GM21528 (cell line): Measurements from ENCODE around the gene FES.
A peak's percentile ranks its signal among the peaks of the same experiment; 100 is the strongest.
"Not testable (repeated sequence)": the region's sequence is repeated elsewhere in the genome, so short reads cannot be mapped to it uniquely, and the experiment has no call there.

Source experiments
- ATAC-seq: cut with Tn5 transposase; IDR thresholded peaks from one replicate; pipeline ENCODE4 v1.9.1; 2021; ENCODE audit warnings: mild to moderate bottlenecking, moderate library complexity; ENCODE audit not compliant: unreplicated experiment, low FRiP score

The FES gene

DNA sequence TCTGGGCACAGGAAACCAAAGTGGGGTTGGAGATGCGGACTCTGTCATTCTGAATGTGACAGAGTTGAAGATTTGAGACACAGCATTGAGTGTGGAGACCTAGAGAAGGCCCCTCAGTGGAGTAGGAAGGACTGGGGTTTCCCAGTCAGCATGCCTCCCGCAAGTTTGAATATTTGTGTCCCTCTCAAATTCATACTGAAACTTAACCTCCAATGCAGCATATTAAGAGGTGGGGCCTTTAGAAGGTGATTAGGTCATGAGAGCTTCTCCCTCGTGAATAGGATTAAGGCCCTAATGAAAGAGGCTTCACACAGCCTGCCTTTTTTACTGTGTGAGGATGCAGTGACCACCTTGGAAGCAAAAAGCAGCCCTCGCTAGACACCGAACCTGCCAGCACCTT is 40.1 kb downstream of the FES start:
- peak; percentile 59 for ATAC-seq

DNA sequence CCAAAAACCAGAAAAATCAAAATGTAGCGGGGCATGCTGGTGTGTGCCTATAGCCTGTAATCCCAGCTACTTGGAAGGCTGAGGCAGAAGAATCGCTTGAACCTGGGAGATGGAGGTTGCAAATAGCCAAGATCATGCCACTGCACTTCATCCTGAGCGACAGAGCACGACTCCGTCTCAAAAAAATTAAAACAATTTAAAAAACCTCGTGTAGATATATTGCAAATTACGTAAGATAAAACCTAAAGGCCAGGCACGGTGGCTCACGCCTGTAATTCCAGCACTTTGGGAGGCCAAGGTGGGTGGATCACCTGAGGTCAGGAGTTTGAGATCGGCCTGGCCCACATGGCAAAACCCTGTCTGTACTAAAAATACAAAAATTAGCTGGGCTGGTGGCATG is 42.5 kb downstream of the FES start:
- not testable (repeated sequence) for ATAC-seq

DNA sequence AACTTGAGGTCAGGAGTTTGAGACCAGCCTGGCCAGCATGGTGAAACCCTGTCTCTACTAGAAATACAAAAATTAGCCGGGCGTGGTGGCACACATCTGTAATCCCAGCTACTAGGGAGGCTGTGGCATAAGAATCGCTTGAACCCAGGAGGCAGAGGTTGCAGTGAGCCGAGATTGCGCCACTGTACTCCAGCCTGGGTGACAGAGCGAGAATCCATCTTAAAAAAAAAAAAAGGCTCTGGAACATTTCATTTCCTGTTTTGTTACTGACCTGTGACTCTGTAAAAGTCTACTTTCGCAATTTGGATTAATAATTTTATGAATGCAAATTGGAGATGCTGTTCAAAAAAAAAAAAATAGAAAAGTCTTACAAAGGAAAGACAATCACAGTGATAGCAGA is 43.8 kb downstream of the FES start:
- ATAC-seq, result not testable (repeated sequence)

- no peak for ATAC-seq
Observed at GRCh38 chr15:90929246-90930019, 45.1 kb downstream of the FES start.

GRCh38 chr15:90930861-90931574 is 46.7 kb downstream of the FES start:
- no peak for ATAC-seq

DNA sequence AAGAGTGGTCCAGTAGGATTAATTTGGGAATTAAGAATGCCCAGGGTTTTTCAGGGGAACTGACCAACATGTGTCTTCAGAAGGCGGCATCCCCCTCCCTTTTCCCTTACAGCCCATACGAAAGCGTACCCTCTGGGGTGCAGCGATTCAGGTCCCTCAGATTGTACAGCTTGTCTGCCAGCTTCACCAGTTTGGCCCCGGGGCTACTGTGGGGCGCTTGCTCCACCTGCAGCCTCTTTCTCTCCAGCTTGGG is 47.2 kb downstream of the FES start:
- ATAC-seq, result no peak

GRCh38 chr15:90931828-90932659 is 47.7 kb downstream of the FES start, which contains the start of gene HDDC3:
Gene HDDC3, minus strand, starts transcription at chr15:90932549. Its CDS starts 9 bp downstream, at chr15:90932540.
- peak; percentile 49 for ATAC-seq

DNA sequence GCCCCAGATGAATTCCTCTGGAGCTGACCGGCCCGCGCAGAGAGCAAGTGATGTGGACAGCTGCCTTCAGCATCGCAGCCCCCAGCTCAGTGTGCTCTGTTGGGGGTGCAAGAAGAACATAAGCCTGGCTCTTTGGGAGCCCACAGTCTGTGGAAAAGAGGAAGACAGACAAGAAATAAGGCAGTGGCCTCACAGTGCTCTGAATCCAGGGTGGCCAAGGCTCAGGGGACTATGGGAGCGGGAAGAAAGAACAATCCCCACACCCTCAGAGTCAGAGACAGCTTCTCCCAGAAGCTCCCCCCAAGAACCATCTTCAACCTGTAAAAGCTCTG is 48.3 kb downstream of the FES start:
- ATAC-seq, result no peak

DNA sequence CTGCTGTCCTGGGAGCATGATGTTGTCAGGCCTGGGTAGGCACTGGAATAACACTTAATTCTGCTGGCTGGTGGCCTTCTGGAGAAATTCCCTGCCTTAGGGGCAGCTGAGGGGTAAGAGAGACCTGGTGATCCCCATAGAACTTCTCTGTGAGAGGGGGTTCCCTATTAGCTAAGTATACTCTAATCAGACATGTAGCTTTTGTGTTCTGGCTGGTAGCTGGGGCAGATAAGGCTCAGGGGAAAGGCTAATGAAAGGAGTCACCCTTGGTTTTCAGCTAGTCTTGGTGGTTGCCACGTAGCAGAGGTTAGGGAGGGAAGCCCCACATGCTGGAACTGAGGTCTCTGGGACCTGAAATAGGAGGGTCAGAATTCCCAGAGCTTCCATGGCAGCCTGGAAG is 49.0 kb downstream of the FES start:
- no peak for ATAC-seq

DNA sequence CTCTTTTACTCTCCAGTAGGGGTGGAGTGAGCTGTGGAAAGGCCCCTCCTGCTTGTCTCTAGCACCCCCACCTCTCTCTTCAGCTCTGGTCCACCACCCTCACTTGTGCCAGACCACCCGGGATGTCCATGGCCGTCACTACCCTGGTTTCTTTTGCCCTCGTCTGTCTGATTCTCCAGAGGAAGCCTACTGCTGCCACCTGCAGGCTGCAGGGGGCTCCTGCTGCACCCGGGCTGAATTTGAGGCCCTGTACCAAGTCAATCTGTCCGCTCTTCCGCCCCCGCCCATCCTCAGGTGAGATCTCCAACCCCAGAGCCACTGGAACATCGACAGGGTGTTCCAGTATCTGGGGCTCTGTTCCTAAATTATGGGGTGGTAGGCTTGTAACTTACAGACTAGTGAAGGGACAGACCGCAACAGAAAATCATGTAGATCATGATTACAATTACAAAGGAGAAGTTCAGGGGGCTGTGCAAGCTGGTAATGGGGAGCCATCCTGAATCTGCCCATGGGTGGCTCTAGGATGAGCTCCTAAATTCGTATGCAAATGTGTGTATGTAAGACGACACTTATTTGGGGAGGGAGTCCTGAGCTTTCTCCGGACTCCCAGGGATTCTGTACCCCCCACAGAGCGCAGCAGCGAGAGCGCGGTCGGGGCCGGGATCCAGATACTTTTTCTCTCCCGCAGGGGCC is 50.1 kb downstream of the FES start:
- ATAC-seq, result peak; percentile 38

DNA sequence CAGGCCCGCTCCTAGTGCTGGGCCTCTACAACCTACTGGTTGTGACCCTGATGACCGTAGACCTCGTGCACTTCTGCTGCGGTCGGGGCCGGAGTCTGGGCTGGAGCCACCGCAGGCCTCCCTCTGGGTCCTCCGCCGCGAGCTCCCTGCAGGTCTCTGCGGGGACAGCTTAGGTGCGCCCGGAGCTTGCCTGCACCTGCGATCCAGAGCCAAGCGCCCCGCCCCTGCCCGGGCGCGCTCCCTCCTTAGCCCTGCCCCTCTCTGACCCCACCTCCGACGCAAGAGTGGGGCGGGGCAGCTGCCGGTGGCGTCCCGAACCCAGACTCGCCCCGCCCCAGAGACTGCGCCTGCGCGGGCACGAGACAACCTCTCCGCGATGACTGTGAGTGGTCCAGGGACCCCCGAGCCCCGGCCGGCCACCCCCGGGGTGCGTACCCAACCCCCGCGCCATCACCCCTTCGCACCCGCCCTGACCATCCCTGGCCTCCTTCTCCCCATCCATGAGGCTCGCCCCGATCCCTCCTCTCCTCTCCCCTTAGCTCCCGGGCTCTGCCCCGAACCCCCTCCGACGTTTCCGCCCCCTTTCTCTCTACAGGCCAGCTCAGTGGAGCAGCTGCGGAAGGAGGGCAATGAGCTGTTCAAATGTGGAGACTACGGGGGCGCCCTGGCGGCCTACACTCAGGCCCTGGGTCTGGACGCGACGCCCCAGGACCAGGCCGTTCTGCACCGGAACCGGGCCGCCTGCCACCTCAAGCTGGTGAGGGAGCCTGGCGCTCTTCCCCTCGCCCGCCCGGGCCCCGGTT is 50.8 kb downstream of the FES start, which contains the start of gene UNC45A:
UNC45A (plus strand) TSS at position 337 of the 803 bp plus-strand sequence; CDS start at position 377, 40 bp downstream.
- peak; percentile 65 for ATAC-seq

- no peak for ATAC-seq
Observed at GRCh38 chr15:90936823-90937222, 52.5 kb downstream of the FES start.

DNA sequence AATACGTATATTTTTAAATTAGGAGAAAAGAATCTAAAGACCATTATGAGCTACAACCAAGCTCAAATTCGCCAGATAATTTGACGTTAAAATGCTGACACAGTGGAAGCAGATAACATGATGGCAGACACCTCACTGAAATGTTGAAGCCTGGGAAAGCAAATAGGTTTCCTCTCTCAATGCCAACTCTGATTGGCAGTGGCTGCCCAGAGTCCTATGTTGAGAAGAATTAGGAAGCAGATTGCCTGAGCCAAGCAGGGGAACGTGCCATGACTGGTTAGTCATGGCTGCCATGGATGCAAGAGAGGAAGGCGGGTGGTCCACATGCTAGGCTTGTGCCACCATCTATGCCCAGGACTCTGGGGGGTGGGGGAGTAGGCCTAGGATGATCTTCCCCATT is 54.0 kb downstream of the FES start:
- ATAC-seq, result no peak

- ATAC-seq, result no peak
Observed at GRCh38 chr15:90939756-90940155, 55.5 kb downstream of the FES start.

- ATAC-seq, result no peak
Observed at GRCh38 chr15:90941038-90941437, 56.7 kb downstream of the FES start.

GRCh38 chr15:90942354-90943120 is 58.2 kb downstream of the FES start:
- ATAC-seq, result no peak

DNA sequence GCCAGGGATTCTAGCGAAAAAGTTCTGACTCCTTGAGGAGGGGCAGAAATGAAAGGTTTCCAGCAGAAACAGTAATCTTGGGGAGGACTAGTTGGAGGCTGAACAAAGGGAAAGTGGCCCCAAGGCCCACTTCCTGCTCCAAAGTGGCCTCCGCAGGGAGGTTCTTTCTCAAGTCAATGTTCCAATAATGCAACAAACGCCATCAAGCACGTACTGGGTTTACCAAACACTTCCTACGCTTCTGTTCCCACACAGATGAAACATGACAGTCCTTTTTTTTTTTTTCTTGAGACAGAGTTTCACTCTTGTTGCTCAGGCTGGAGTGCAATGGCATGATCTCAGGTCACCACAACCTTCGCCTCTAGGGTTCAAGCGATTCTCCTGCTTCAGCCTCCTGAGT is 60.8 kb downstream of the FES start:
- no peak for ATAC-seq
